Measurements from ENCODE around the gene SLC4A9.

DNA sequence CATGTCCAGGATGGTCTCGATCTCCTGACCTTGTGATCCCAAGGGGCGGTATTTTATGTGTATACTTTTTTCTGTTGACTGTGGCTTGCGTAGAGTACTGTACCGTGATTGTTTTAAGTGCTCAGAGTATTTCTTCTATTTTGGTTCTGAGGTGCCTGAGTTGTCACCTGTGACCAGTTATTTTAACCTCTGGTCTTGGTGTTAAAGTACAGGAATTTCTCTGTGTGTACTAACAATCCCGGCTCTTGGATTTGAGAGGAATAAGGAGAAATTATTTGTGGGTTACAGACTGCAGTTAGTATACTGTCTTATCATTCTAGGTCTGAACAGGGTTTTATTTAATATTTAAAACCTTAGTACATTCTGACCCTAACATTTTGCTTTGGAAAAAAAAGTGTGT lies 43.6 kb downstream of the SLC4A9 start:
- TF ChIP-seq POLR2AphosphoS5 (IDR thresholded peaks at IDR 0.05): no peak
- TF ChIP-seq POLR2A (IDR thresholded peaks at IDR 0.05): no peak
